NCI-H1417 treated with DMSO at 0.1 percent for 48 hours (cell line): ENCODE results near the gene NECAB3.

Experiments used
- DNase-seq: peaks from one replicate; lab custom pipeline; 2025; lab: John Stamatoyannopoulos, UW

The NECAB3 gene

DNA sequence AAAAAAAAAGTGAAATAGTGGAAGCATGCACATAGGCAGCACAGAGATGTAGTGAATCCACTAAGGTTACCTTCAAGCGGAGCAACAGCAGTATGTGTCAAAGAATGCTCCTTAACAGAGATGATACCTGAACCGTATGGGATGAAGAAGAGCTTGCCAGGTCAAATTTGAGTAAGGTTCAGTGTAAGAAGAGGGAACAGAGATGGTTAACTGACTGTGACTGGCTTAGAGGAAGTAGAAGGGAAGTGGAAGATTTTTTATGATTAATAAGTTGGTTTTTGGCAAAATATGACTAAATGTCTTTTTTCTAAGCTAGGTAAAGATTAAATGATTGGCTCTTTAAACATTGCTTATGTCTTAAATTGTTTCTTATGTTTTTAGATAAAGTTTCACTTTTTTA lies 64.7 kb downstream of the NECAB3 start:
- DNase-seq = no peak
